ENCODE results near the gene ELMO1. TPM values are rescaled to one million over a fixed set of nuclear protein-coding genes. Genes with fewer than 3 reads are reported as not detected.

The ELMO1 gene
- total and polyA plus RNA-seq, 8 donors = 3.0 to 20.6 (median 6.6) TPM

DNA sequence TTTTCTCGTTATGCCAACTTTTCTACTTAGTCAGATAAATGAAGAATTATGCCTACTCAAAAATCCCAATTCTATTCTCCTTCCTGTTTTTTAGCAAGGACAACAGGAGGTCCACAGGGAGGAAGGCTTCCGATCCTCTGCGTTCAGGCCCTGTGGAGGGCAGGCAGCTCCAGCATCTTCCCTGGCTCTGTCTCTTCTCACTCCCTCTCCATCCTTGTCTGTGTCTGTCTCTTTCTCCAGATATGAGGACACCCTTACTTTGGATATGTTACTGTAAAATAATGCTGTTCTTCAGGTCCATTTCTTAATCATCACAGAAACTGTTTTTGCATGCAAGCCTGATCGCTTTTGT lies 166.6 kb downstream of the ELMO1 start:
- H3K9me3 ChIP-seq = no peaks in the 10 kb centered on the region
- H3K36me3 ChIP-seq = no peaks in the 10 kb centered on the region
- no peaks in the 10 kb centered on the region for H3K27me3 ChIP-seq
- DNase-seq (no peak), ATAC-seq (no peak), FAIRE-seq (no peak)
- H3K4me1 ChIP-seq = peaks cover 0 to 4% (median 3%) of the 10 kb centered on the region in 3 donors
- H3K4me3 ChIP-seq = no peak overlapping the region
- TF ChIP-seq CTCF (IDR thresholded peaks at IDR 0.05) = no peak
- WGBS, 2 donors = 80 to 84% methylated on average over 4 of the region's 4 CpGs
- no peak overlapping the region for H3K27ac ChIP-seq
- intact Hi-C loops (cut with DNase I) = no loop called here

DNA sequence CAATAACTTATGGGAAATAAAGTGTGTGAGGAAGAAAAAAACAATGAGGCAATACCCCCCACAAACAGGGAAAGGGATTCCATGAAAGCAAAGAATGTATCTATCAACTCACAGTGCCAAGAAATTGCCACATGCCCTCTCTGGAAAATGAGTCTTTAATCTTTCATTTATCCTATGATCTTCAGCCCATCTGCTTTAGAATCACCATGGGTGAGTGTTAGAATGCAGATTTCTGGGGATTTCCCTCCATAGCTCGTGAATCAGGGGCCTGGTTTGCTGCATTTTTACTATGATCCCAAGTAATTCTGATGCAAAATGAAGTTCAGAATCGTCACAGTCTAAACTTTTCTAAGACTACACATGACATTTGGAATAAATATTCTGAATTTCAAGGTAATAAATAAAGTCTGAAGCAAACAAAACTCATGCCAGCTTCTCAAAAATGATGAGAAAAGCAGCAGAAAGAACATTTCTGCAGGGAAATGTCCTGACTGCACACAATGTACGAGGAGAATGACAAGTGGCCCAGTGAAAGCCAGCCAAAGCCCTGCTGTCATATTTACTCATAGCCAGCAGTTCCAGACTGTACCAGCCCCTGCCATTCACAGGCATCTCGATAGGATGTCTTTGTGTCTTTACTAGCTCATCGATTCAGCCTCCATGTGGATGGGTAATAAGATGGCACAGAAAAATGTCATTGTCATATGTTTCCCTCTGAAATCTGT lies 167.1 kb downstream of the ELMO1 start:
- Histone ChIP-seq H3K9me3 (no peaks in the 10 kb centered on the region), H3K27me3 (no peaks in the 10 kb centered on the region), H3K36me3 (no peaks in the 10 kb centered on the region), H3K27ac (no peak overlapping the region), H3K4me1 (peaks cover 0 to under 1% (median 0%) of the 10 kb centered on the region in 3 donors), H3K4me3 (no peak overlapping the region)
- 49 to 58% methylated on average over 5 of the region's 5 CpGs for WGBS, 2 donors
- TF ChIP-seq CTCF (IDR thresholded peaks at IDR 0.05) = no peak
- DNase-seq = no peak
- no peak for FAIRE-seq
- intact Hi-C loops (cut with DNase I) = no loop called here
- ATAC-seq = no peak

- Histone ChIP-seq H3K36me3 (no peaks in the 10 kb centered on the region), H3K4me3 (no peak overlapping the region), H3K27me3 (no peaks in the 10 kb centered on the region), H3K9me3 (no peaks in the 10 kb centered on the region), H3K4me1 (no peaks in the 10 kb centered on the region), H3K27ac (no peak overlapping the region)
- FAIRE-seq = no peak
- 93 to 96% methylated on average over 3 of the region's 3 CpGs for WGBS, 2 donors
- no peak for TF ChIP-seq CTCF (IDR thresholded peaks at IDR 0.05)
- no peak for ATAC-seq
- DNase-seq = no peak
- intact Hi-C loops (cut with DNase I) = no loop called here
Measured at GRCh38 chr7:37277513-37277912, 171.2 kb downstream of the ELMO1 start.

- Histone ChIP-seq H3K9me3 (no peaks in the 10 kb centered on the region), H3K4me3 (no peak overlapping the region), H3K27me3 (no peaks in the 10 kb centered on the region), H3K36me3 (no peaks in the 10 kb centered on the region), H3K27ac (no peak overlapping the region), H3K4me1 (no peaks in the 10 kb centered on the region)
- ATAC-seq = no peak
- no peak for TF ChIP-seq CTCF (IDR thresholded peaks at IDR 0.05)
- 72 to 74% methylated on average over 5 of the region's 5 CpGs for WGBS, 2 donors
- intact Hi-C loops (cut with DNase I) = no loop called here
- DNase-seq = no peak
- FAIRE-seq = no peak
Measured at GRCh38 chr7:37275078-37275710, 173.5 kb downstream of the ELMO1 start.

- no peak for FAIRE-seq
- H3K4me1 ChIP-seq = no peaks in the 10 kb centered on the region
- 76 to 85% methylated on average over 2 of the region's 2 CpGs for WGBS, 2 donors
- no peak overlapping the region for H3K4me3 ChIP-seq
- no peaks in the 10 kb centered on the region for H3K36me3 ChIP-seq
- no peak for TF ChIP-seq CTCF (IDR thresholded peaks at IDR 0.05)
- H3K9me3 ChIP-seq = no peaks in the 10 kb centered on the region
- ATAC-seq = no peak
- no peak overlapping the region for H3K27ac ChIP-seq
- no peak for DNase-seq
- intact Hi-C loops (cut with DNase I) = no loop called here
- H3K27me3 ChIP-seq = no peaks in the 10 kb centered on the region
Measured at GRCh38 chr7:37273891-37274290, 174.8 kb downstream of the ELMO1 start.

Data from pancreas (tissue), 10 donors.